ENCODE data around the gene SRSF11. TPM values are rescaled to one million over a fixed set of nuclear protein-coding genes. Genes with fewer than 3 reads are reported as not detected.

Gene SRSF11
- polyA plus RNA-seq, 1 of the 3 experiments (the other 2 are of a cell fraction) = 138 TPM

DNA sequence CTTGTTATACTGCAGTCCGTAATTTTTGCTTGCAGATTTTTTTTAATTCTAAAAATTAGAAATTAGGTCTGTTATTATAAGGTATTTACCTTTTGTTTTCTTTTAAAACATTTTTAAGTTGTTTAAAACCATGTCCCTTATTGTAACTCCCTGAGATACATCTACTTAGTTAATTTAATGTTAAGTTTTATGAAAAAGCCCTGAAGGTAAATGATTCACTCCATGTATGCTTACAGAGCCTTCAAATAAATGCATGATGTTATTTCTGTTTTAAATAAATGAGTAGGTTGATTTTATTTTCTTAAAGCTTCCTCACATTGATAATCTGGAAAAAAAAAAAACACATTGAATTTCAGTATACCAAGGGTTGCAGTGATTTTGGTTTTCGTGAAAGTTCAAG lies 7.5 kb downstream of the SRSF11 start:
- Histone ChIP-seq H3K27me3 (ENCODE audit: insufficient read depth) (no peaks in the 10 kb centered on the region), H3K9me2 (no peaks in the 10 kb centered on the region), H3K36me3 (replicated peaks in 1 of 2; ENCODE audit: control insufficient read depth in 1 of 2, insufficient read depth in 2 of 2, low read length in 1 of 2) (peaks cover 89% of the 10 kb centered on the region in 2 experiments), H3K4me3 (ENCODE audit: low read depth in 2 of 2, low read length in 1 of 2) (no peak overlapping the region), H3K27ac (ENCODE audit: low read depth in 2 of 2, low read length in 1 of 2) (no peak overlapping the region), H4K20me1 (ENCODE audit: insufficient read depth) (peaks cover 46% of the 10 kb centered on the region), H2AFZ (ENCODE audit: low read depth) (no peak overlapping the region), H3K79me2 (ENCODE audit: insufficient read depth) (peaks cover 95% of the 10 kb centered on the region), H3K4me1 (ENCODE audit: control insufficient read depth in 1 of 2, insufficient read depth in 2 of 2, low read depth in 1 of 2, low read length in 1 of 2) (peaks cover 0 to 6% of the 10 kb centered on the region in 2 experiments; a peak in 3 of 4 replicates), H3K4me2 (no peak overlapping the region), H3K9ac (no peak overlapping the region), H3K9me3 (no peaks in the 10 kb centered on the region), H3F3A (replicated peaks; ENCODE audit: insufficient read depth) (peaks cover 7% of the 10 kb centered on the region)
- POLR2A ChIA-PET = no interaction called here
- DNase-seq = no peak
- CTCF ChIA-PET = interaction anchor here (0.6 to 0.9 kb wide), 2 partner anchors 17 to 86 kb away, joined by 3 read pairs; no protein-coding TSS in a partner anchor
- TF ChIP-seq EZH2phosphoT487 (IDR thresholded peaks at IDR 0.05; ENCODE audit: borderline replicate concordance, low read depth) = no peak
- no peak for TF ChIP-seq CTCF (IDR thresholded peaks at IDR 0.05)
- no peak for TF ChIP-seq NRF1 (IDR thresholded peaks at IDR 0.05; ENCODE audit: low read depth, low read length)
- no peak for TF ChIP-seq GABPA (IDR thresholded peaks at IDR 0.05; ENCODE audit: low read depth)
- TF ChIP-seq MEF2A (IDR thresholded peaks at IDR 0.05; ENCODE audit: borderline replicate concordance, low read depth) = no peak
- TF ChIP-seq JUND (IDR thresholded peaks at IDR 0.05) = no peak
- no peak for TF ChIP-seq NFIC (IDR thresholded peaks at IDR 0.05; ENCODE audit: borderline replicate concordance)
- TF ChIP-seq TCF12 (IDR thresholded peaks at IDR 0.05) = no peak
- WGBS (ENCODE audit: low lambda C conversion rate) = 96% methylated on average over 2 of the region's 2 CpGs

GRCh38 chr1:70231475-70231874 lies 10.3 kb downstream of the SRSF11 start:
- Histone ChIP-seq H3K36me3 (replicated peaks in 1 of 2; ENCODE audit: control insufficient read depth in 1 of 2, insufficient read depth in 2 of 2, low read length in 1 of 2) (peaks cover 90 to 94% of the 10 kb centered on the region in 2 experiments), H3K27ac (ENCODE audit: low read depth in 2 of 2, low read length in 1 of 2) (no peak overlapping the region), H3K9me2 (no peaks in the 10 kb centered on the region), H4K20me1 (ENCODE audit: insufficient read depth) (peaks cover 23% of the 10 kb centered on the region), H3K4me2 (no peak overlapping the region), H3K4me1 (ENCODE audit: control insufficient read depth in 1 of 2, insufficient read depth in 2 of 2, low read depth in 1 of 2, low read length in 1 of 2) (peaks cover 0 to 2% of the 10 kb centered on the region in 2 experiments; a peak in 3 of 4 replicates), H2AFZ (ENCODE audit: low read depth) (no peak overlapping the region), H3F3A (replicated peaks; ENCODE audit: insufficient read depth) (peaks cover 11% of the 10 kb centered on the region), H3K9ac (no peak overlapping the region), H3K4me3 (ENCODE audit: low read depth in 2 of 2, low read length in 1 of 2) (no peak overlapping the region), H3K9me3 (no peaks in the 10 kb centered on the region), H3K79me2 (ENCODE audit: insufficient read depth) (peaks cover 86% of the 10 kb centered on the region), H3K27me3 (ENCODE audit: insufficient read depth) (no peaks in the 10 kb centered on the region)
- ChIA-PET CTCF (interaction anchor here (1.0 to 1.4 kb wide), 2 partner anchors 20 to 58 kb away, joined by 3 read pairs; no protein-coding TSS in a partner anchor), POLR2A (no interaction called here)
- no peak for DNase-seq
- WGBS (ENCODE audit: low lambda C conversion rate) = 98% methylated on average over 4 of the region's 4 CpGs
- TF ChIP-seq MEF2A (IDR thresholded peaks at IDR 0.05; ENCODE audit: borderline replicate concordance, low read depth) (no peak), TCF12 (IDR thresholded peaks at IDR 0.05) (no peak), CHD2 (IDR thresholded peaks at IDR 0.05; ENCODE audit: low read length, partially characterized antibody) (no peak), JUND (IDR thresholded peaks at IDR 0.05) (no peak), FOXM1 (IDR thresholded peaks at IDR 0.05; ENCODE audit: low read depth) (no peak), IRF3 (IDR thresholded peaks at IDR 0.05; ENCODE audit: low read depth, low read length) (no peak), RFX5 (IDR thresholded peaks at IDR 0.05; ENCODE audit: low read length) (no peak), NFIC (IDR thresholded peaks at IDR 0.05; ENCODE audit: borderline replicate concordance) (no peak), EZH2phosphoT487 (IDR thresholded peaks at IDR 0.05; ENCODE audit: borderline replicate concordance, low read depth) (no peak), YY1 (IDR thresholded peaks at IDR 0.05; ENCODE audit: low read depth) (no peak)
- TF ChIP-seq, protein P1, sequence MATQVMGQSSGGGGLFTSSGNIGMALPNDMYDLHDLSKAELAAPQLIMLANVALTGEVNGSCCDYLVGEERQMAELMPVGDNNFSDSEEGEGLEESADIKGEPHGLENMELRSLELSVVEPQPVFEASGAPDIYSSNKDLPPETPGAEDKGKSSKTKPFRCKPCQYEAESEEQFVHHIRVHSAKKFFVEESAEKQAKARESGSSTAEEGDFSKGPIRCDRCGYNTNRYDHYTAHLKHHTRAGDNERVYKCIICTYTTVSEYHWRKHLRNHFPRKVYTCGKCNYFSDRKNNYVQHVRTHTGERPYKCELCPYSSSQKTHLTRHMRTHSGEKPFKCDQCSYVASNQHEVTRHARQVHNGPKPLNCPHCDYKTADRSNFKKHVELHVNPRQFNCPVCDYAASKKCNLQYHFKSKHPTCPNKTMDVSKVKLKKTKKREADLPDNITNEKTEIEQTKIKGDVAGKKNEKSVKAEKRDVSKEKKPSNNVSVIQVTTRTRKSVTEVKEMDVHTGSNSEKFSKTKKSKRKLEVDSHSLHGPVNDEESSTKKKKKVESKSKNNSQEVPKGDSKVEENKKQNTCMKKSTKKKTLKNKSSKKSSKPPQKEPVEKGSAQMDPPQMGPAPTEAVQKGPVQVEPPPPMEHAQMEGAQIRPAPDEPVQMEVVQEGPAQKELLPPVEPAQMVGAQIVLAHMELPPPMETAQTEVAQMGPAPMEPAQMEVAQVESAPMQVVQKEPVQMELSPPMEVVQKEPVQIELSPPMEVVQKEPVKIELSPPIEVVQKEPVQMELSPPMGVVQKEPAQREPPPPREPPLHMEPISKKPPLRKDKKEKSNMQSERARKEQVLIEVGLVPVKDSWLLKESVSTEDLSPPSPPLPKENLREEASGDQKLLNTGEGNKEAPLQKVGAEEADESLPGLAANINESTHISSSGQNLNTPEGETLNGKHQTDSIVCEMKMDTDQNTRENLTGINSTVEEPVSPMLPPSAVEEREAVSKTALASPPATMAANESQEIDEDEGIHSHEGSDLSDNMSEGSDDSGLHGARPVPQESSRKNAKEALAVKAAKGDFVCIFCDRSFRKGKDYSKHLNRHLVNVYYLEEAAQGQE (IDR thresholded peaks at IDR 0.05; ENCODE audit: low read depth, low read length) = no peak
- TF ChIP-seq, protein P2, sequence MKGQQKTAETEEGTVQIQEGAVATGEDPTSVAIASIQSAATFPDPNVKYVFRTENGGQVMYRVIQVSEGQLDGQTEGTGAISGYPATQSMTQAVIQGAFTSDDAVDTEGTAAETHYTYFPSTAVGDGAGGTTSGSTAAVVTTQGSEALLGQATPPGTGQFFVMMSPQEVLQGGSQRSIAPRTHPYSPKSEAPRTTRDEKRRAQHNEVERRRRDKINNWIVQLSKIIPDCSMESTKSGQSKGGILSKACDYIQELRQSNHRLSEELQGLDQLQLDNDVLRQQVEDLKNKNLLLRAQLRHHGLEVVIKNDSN (IDR thresholded peaks at IDR 0.05; ENCODE audit: borderline replicate concordance, low read depth) = no peak
